ENCODE results near the gene KCNMA1. TPM values are rescaled to one million over a fixed set of nuclear protein-coding genes. Genes with fewer than 3 reads are reported as not detected.

Gene KCNMA1
- total and polyA plus RNA-seq, 7 experiments from 2014 or later: 0.42 TPM; not detected in 6

DNA sequence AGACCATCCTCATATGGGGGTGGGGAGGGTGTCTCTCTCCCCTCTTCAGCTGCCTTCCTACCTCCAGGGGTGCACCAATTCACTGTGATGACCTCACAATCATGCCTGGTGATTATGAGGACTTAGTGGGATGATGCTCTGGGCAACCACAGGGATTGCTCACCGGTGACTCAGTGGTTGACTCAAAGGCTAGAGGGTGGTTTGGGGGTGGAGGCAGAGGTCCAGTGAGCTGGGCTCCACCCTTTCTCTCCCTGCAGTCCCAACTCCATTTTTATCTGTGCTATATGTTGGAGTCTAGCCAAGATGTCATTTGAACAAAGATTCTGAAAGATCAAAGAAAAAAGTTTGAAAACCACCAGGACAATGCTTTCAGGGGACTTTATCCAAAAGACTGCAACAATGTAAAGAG is 286.9 kb downstream of the KCNMA1 start:
- Histone ChIP-seq H3K4me3 (ENCODE audit: low read length) (no peak overlapping the region), H3K9me3 (ENCODE audit: control insufficient read depth in 2 of 3, low read length in 3 of 3) (no peaks in the 10 kb centered on the region), H3K27ac (ENCODE audit: low read depth, low read length) (no peak overlapping the region), H3K4me1 (ENCODE audit: control insufficient read depth in 2 of 2, insufficient read depth in 2 of 2, low read length in 2 of 2) (no peaks in the 10 kb centered on the region), H3K36me3 (ENCODE audit: control insufficient read depth in 2 of 3, insufficient read depth in 3 of 3, low read length in 3 of 3) (no peaks in the 10 kb centered on the region), H3K27me3 (ENCODE audit: control insufficient read depth in 2 of 2, insufficient read depth in 2 of 2, low read length in 2 of 2) (peaks cover 0 to 3% of the 10 kb centered on the region in 2 donors)
- Mint-ChIP-seq H3K36me3 (no peaks in the 10 kb centered on the region), H3K4me3 (no peak overlapping the region), H3K27ac (no peak overlapping the region), H3K9me3 (peaks cover 0 to 4% (median 0%) of the 10 kb centered on the region in 11 donors), H3K4me1 (no peaks in the 10 kb centered on the region), H3K27me3 (peaks cover 0 to 9% (median 8%) of the 10 kb centered on the region in 5 donors)
- DNase-seq (no peak), ATAC-seq (no peak)
- intact Hi-C loops (cut with micrococcal nuclease): no loop called here
- POLR2A ChIA-PET: no interaction called here
- CTCF ChIA-PET: no interaction called here

DNA sequence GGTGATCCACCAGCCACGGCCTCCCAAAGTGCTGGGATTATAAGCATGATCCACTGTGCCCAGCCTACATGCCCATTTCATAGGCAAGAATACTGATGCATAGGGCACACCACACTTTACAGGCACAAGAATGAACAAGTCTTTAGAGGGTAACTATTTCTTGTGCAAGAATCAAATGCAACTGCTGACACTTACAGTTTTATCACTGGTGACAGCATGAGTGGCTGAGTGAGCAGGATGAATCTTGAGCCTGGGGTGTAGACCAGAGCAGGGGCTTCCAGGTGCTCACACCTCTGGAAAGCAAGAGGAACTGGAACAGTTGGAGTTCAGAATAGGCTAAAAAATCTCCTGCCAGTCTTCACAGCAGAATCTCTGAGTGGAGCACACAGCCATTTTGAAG is 287.5 kb downstream of the KCNMA1 start:
- no peak for DNase-seq
- CTCF ChIA-PET: no interaction called here

DNA sequence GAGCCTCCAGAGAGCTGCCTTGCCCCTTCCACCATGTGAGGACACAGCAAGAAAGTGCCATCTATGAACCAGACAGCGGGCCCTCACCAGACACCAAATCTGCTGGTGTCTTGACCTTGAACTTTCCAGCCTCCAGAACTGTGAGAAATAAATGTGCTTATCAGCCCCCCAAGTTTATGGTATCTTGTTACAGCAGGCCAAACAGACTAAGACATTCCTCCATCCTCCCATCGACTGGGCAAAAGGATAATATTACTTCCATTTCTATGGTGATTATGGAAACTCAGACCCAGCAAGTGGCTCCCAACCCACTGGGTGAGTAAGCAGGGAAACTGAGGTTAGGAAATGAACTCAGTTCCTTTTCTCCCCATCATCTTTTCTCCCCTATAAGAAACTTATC is 288.4 kb downstream of the KCNMA1 start:
- peaks cover 0 to 9% (median 8%) of the 10 kb centered on the region in 5 donors for H3K27me3 Mint-ChIP-seq
- Histone ChIP-seq H3K27ac (ENCODE audit: low read depth, low read length) (no peak overlapping the region), H3K36me3 (ENCODE audit: control insufficient read depth in 2 of 3, insufficient read depth in 3 of 3, low read length in 3 of 3) (no peaks in the 10 kb centered on the region), H3K9me3 (ENCODE audit: control insufficient read depth in 2 of 3, low read length in 3 of 3) (no peaks in the 10 kb centered on the region), H3K4me1 (ENCODE audit: control insufficient read depth in 2 of 2, insufficient read depth in 2 of 2, low read length in 2 of 2) (no peaks in the 10 kb centered on the region), H3K27me3 (ENCODE audit: control insufficient read depth in 2 of 2, insufficient read depth in 2 of 2, low read length in 2 of 2) (peaks cover 0 to 3% of the 10 kb centered on the region in 2 donors), H3K4me3 (ENCODE audit: low read length) (no peak overlapping the region)
- H3K36me3 Mint-ChIP-seq: no peaks in the 10 kb centered on the region
- no peak overlapping the region for H3K4me3 Mint-ChIP-seq
- H3K4me1 Mint-ChIP-seq: no peaks in the 10 kb centered on the region
- peaks cover 0 to 4% (median 0%) of the 10 kb centered on the region in 11 donors for H3K9me3 Mint-ChIP-seq
- CTCF ChIA-PET: no interaction called here
- intact Hi-C loops (cut with micrococcal nuclease): no loop called here
- DNase-seq (no peak), ATAC-seq (no peak)
- POLR2A ChIA-PET: no interaction called here
- no peak overlapping the region for H3K27ac Mint-ChIP-seq

More for the DNA sequence above, 287.5 kb downstream of the KCNMA1 start:
- no peaks in the 10 kb centered on the region for H3K9me3 ChIP-seq (ENCODE audit: control insufficient read depth in 2 of 3, low read length in 3 of 3)
- peaks cover 0 to 3% of the 10 kb centered on the region in 2 donors for H3K27me3 ChIP-seq (ENCODE audit: control insufficient read depth in 2 of 2, insufficient read depth in 2 of 2, low read length in 2 of 2)
- Mint-ChIP-seq H3K27ac (no peak overlapping the region), H3K27me3 (peaks cover 0 to 9% (median 8%) of the 10 kb centered on the region in 5 donors), H3K4me1 (no peaks in the 10 kb centered on the region), H3K4me3 (no peak overlapping the region), H3K9me3 (peaks cover 0 to 4% (median 0%) of the 10 kb centered on the region in 11 donors), H3K36me3 (no peaks in the 10 kb centered on the region)
- no peaks in the 10 kb centered on the region for H3K4me1 ChIP-seq (ENCODE audit: control insufficient read depth in 2 of 2, insufficient read depth in 2 of 2, low read length in 2 of 2)
- ATAC-seq: no peak
- intact Hi-C loops (cut with micrococcal nuclease): no loop called here
- H3K4me3 ChIP-seq (ENCODE audit: low read length): no peak overlapping the region
- H3K36me3 ChIP-seq (ENCODE audit: control insufficient read depth in 2 of 3, insufficient read depth in 3 of 3, low read length in 3 of 3): no peaks in the 10 kb centered on the region
- H3K27ac ChIP-seq (ENCODE audit: low read depth, low read length): no peak overlapping the region
- POLR2A ChIA-PET: no interaction called here

DNA sequence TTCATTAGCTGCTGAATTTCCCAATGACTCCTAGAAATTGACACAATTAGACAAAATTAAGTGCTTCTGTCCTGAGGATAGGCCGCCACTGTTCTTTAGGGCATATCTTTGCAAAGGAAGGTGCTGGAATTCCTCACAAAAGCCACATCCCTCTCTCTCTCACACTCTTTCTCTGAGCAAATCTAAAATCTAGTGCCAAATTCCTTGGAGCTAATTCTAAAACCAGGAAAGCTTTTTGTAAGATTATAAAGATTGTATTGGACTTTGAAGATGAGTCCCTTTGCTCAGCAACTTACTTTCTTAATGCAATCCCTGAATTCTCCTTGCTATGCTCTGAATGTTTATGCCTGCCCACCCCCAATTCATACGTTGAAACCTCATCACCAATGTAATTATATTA is 288.9 kb downstream of the KCNMA1 start:
- Mint-ChIP-seq H3K9me3 (peaks cover 0 to 4% (median 0%) of the 10 kb centered on the region in 11 donors), H3K36me3 (no peaks in the 10 kb centered on the region), H3K4me3 (no peak overlapping the region), H3K4me1 (no peaks in the 10 kb centered on the region), H3K27ac (no peak overlapping the region), H3K27me3 (peaks cover 0 to 9% (median 8%) of the 10 kb centered on the region in 5 donors)
- Histone ChIP-seq H3K9me3 (ENCODE audit: control insufficient read depth in 2 of 3, low read length in 3 of 3) (no peaks in the 10 kb centered on the region), H3K27me3 (ENCODE audit: control insufficient read depth in 2 of 2, insufficient read depth in 2 of 2, low read length in 2 of 2) (peaks cover 0 to 3% of the 10 kb centered on the region in 2 donors), H3K36me3 (ENCODE audit: control insufficient read depth in 2 of 3, insufficient read depth in 3 of 3, low read length in 3 of 3) (no peaks in the 10 kb centered on the region), H3K4me3 (ENCODE audit: low read length) (no peak overlapping the region), H3K4me1 (ENCODE audit: control insufficient read depth in 2 of 2, insufficient read depth in 2 of 2, low read length in 2 of 2) (no peaks in the 10 kb centered on the region), H3K27ac (ENCODE audit: low read depth, low read length) (no peak overlapping the region)
- POLR2A ChIA-PET: no interaction called here
- CTCF ChIA-PET: no interaction called here
- DNase-seq (no peak), ATAC-seq (no peak)
- intact Hi-C loops (cut with micrococcal nuclease): no loop called here

DNA sequence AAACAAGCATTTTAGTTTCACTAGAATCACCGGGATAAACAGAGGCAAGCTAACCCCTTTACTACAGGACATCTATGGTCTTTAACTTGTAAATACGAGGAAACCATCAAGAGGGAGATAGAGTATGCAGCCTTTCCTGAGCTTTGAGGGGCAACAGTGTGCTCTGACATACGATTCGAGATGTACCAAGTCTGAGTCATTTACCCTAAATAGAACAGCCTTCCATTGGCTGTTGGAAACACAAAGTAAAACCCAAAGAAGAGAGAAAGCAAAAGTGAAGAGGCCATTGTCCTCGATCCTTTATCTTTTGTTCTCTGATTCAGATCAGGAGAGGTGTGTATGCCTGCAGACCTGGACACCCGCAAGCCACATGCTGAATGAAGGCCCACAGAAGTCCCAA is 289.5 kb downstream of the KCNMA1 start:
- Mint-ChIP-seq H3K4me3 (no peak overlapping the region), H3K27ac (no peak overlapping the region), H3K36me3 (no peaks in the 10 kb centered on the region), H3K9me3 (peaks cover 0 to 4% (median 0%) of the 10 kb centered on the region in 11 donors), H3K27me3 (peaks cover 0 to 9% (median 8%) of the 10 kb centered on the region in 5 donors), H3K4me1 (no peaks in the 10 kb centered on the region)
- ChIA-PET CTCF (no interaction called here), POLR2A (no interaction called here)
- Histone ChIP-seq H3K4me3 (ENCODE audit: low read length) (no peak overlapping the region), H3K27me3 (ENCODE audit: control insufficient read depth in 2 of 2, insufficient read depth in 2 of 2, low read length in 2 of 2) (peaks cover 0 to 3% of the 10 kb centered on the region in 2 donors), H3K27ac (ENCODE audit: low read depth, low read length) (no peak overlapping the region), H3K36me3 (ENCODE audit: control insufficient read depth in 2 of 3, insufficient read depth in 3 of 3, low read length in 3 of 3) (no peaks in the 10 kb centered on the region), H3K4me1 (ENCODE audit: control insufficient read depth in 2 of 2, insufficient read depth in 2 of 2, low read length in 2 of 2) (no peaks in the 10 kb centered on the region), H3K9me3 (ENCODE audit: control insufficient read depth in 2 of 3, low read length in 3 of 3) (no peaks in the 10 kb centered on the region)
- no peak for ATAC-seq
- DNase-seq: no peak
- intact Hi-C loops (cut with micrococcal nuclease): no loop called here

DNA sequence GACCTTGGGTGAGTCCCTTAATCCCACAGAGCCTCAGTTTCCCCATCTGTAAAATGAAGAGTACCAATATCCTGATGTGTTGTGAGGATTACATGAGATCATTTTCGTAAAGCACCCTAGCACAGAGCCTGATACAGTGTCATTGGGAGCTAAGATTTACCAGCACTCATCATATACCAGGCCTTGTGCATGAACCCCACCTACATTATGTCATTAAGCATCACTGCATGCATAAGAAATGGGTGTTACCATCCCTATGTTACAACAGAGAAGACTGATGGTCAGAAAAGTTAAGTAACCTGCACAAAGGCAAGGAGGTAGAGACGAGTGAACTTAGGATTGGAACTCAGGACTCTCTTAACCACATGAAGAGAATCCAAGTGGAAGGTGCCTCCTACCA is 290.6 kb downstream of the KCNMA1 start:
- POLR2A ChIA-PET: no interaction called here

DNA sequence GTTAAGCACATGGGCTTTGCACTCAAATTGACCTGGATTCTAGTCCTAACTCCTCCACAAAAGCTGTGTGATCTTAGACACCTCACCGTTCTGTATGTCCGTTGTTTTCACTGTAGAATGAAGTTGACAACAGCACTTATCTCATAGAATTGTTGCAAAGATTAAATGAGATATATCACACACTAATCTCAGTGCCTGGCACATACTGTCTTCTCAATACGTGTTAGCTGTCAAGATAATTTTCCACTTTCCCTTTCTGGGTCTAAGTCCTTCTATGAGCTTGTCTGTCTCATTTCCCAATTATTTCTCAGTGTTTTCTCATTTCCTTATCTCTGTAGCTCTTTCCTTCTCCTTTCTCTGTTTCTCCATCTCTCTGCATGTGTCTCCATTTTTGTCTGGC is 296.6 kb downstream of the KCNMA1 start:
- ChIA-PET CTCF (no interaction called here), POLR2A (no interaction called here)
- Histone ChIP-seq H3K27me3 (ENCODE audit: control insufficient read depth in 2 of 2, insufficient read depth in 2 of 2, low read length in 2 of 2) (no peaks in the 10 kb centered on the region), H3K4me3 (ENCODE audit: low read length) (no peak overlapping the region), H3K36me3 (ENCODE audit: control insufficient read depth in 2 of 3, insufficient read depth in 3 of 3, low read length in 3 of 3) (no peaks in the 10 kb centered on the region), H3K27ac (ENCODE audit: low read depth, low read length) (no peak overlapping the region), H3K9me3 (ENCODE audit: control insufficient read depth in 2 of 3, low read length in 3 of 3) (no peaks in the 10 kb centered on the region), H3K4me1 (ENCODE audit: control insufficient read depth in 2 of 2, insufficient read depth in 2 of 2, low read length in 2 of 2) (no peaks in the 10 kb centered on the region)
- Mint-ChIP-seq H3K9me3 (peaks cover 0 to 7% (median 0%) of the 10 kb centered on the region in 11 donors), H3K4me3 (no peak overlapping the region), H3K27ac (no peak overlapping the region), H3K36me3 (no peaks in the 10 kb centered on the region), H3K27me3 (peaks cover 0 to 11% (median 5%) of the 10 kb centered on the region in 5 donors), H3K4me1 (no peaks in the 10 kb centered on the region)
- ATAC-seq: no peak
- intact Hi-C loops (cut with micrococcal nuclease): no loop called here
- no peak for DNase-seq

More for the DNA sequence above, 290.6 kb downstream of the KCNMA1 start:
- CTCF ChIA-PET: no interaction called here
- H3K36me3 Mint-ChIP-seq: no peaks in the 10 kb centered on the region
- intact Hi-C loops (cut with micrococcal nuclease): no loop called here
- DNase-seq (no peak), ATAC-seq (no peak)
- Histone ChIP-seq H3K27me3 (ENCODE audit: control insufficient read depth in 2 of 2, insufficient read depth in 2 of 2, low read length in 2 of 2) (peaks cover 0 to 3% of the 10 kb centered on the region in 2 donors), H3K4me3 (ENCODE audit: low read length) (no peak overlapping the region), H3K36me3 (ENCODE audit: control insufficient read depth in 2 of 3, insufficient read depth in 3 of 3, low read length in 3 of 3) (no peaks in the 10 kb centered on the region), H3K9me3 (ENCODE audit: control insufficient read depth in 2 of 3, low read length in 3 of 3) (no peaks in the 10 kb centered on the region), H3K4me1 (ENCODE audit: control insufficient read depth in 2 of 2, insufficient read depth in 2 of 2, low read length in 2 of 2) (no peaks in the 10 kb centered on the region), H3K27ac (ENCODE audit: low read depth, low read length) (no peak overlapping the region)
- H3K4me3 Mint-ChIP-seq: no peak overlapping the region
- no peaks in the 10 kb centered on the region for H3K4me1 Mint-ChIP-seq
- peaks cover 0 to 4% (median 0%) of the 10 kb centered on the region in 11 donors for H3K9me3 Mint-ChIP-seq
- peaks cover 0 to 9% (median 4%) of the 10 kb centered on the region in 5 donors for H3K27me3 Mint-ChIP-seq
- H3K27ac Mint-ChIP-seq: no peak overlapping the region

Measured in naive thymus-derived CD4-positive, alpha-beta T cell (primary cell).